WTC11 (cell line): ENCODE data around the gene NDUFA11.

Source experiments
- NFYB ChIP-seq: sonication (generic); formaldehyde crosslinking; conservative IDR thresholded peaks from 2 replicates; pipeline ENCODE4 v1.8.0; 2022; ENCODE audit warnings: low read depth, missing genetic modification reagents
- TF ChIP-seq, protein P1 (sequence below): fragments of 200-600 bp; IDR thresholded peaks from 2 replicates; pipeline ENCODE4 v1.8.0; 2022; ENCODE audit warnings: antibody characterized with exemption
- TF ChIP-seq, protein P2 (sequence below): sonication (generic); formaldehyde crosslinking; IDR thresholded peaks from 2 replicates; pipeline ENCODE4 v1.8.1; 2022; ENCODE audit warnings: low read depth, mild to moderate bottlenecking, moderate library complexity, missing genetic modification reagents, borderline replicate concordance

DNA sequence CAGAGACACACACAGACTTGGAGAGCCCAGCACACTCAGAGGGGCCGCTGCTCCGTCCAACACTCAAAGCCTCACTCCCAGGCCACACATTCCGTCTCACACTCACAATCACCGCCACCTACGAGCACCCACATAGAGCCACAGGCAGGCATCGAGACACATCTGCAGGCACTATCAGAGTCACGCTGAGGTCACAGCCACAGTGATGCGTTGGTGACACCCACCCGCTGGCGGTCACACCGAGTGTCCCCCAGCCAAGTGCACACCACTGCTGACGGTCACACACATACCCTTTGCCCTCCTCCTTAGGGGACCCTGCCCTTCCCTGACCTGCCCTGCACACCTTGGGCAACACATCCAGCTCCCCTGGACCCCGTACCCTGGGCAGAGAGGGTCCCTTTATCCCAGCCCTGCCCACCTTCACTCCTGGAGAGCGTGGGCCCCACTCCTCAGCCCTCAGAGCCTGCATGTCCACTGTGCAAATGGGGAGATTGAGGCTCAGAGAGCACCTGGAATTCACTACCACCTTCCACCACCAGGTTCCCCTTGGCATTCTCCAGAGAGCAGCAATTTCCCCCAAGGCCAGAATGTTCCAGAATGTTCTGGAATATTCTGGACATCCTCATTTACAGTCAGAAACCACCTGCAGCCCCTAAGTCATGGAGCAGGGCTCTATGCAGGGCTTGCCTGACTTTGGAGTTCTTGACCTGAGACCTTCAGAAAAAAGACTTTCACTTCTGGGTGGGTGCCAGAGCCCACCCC lies 38.7 kb downstream of the NDUFA11 start:
- TF ChIP-seq, protein P1, sequence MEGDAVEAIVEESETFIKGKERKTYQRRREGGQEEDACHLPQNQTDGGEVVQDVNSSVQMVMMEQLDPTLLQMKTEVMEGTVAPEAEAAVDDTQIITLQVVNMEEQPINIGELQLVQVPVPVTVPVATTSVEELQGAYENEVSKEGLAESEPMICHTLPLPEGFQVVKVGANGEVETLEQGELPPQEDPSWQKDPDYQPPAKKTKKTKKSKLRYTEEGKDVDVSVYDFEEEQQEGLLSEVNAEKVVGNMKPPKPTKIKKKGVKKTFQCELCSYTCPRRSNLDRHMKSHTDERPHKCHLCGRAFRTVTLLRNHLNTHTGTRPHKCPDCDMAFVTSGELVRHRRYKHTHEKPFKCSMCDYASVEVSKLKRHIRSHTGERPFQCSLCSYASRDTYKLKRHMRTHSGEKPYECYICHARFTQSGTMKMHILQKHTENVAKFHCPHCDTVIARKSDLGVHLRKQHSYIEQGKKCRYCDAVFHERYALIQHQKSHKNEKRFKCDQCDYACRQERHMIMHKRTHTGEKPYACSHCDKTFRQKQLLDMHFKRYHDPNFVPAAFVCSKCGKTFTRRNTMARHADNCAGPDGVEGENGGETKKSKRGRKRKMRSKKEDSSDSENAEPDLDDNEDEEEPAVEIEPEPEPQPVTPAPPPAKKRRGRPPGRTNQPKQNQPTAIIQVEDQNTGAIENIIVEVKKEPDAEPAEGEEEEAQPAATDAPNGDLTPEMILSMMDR, result no peak
- no peak for TF ChIP-seq NFYB (CRISPR knock-in tag)
- TF ChIP-seq, protein P2, sequence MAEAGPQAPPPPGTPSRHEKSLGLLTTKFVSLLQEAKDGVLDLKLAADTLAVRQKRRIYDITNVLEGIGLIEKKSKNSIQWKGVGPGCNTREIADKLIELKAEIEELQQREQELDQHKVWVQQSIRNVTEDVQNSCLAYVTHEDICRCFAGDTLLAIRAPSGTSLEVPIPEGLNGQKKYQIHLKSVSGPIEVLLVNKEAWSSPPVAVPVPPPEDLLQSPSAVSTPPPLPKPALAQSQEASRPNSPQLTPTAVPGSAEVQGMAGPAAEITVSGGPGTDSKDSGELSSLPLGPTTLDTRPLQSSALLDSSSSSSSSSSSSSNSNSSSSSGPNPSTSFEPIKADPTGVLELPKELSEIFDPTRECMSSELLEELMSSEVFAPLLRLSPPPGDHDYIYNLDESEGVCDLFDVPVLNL (CRISPR knock-in tag), result no peak
